ENCODE data around the gene ABCB9. TPM values are rescaled to one million over a fixed set of nuclear protein-coding genes. Genes with fewer than 3 reads are reported as not detected.

Gene ABCB9
- total and polyA plus RNA-seq, 8 donors = 1.3 to 6.7 (median 3.1) TPM

- intact Hi-C loops (cut with DNase I) = loop anchor here in 1 of 3 donors (10.0 kb wide), 1 partner anchor 246 kb away; the partner anchor contains the start of genes MPHOSPH9 and MTRFR
- 87 to 88% methylated on average over 20 to 21 of the region's 21 CpGs for WGBS, 2 donors
These were observed 22.4 kb upstream of the ABCB9 start for GRCh38 chr12:122988612-122989212.

GRCh38 chr12:122988036-122988435, 21.8 kb upstream of the ABCB9 start:
- Histone ChIP-seq H3K4me1 (peaks cover 0 to 15% (median 0%) of the 10 kb centered on the region in 3 donors), H3K27ac (no peak overlapping the region), H3K36me3 (no peaks in the 10 kb centered on the region), H3K4me3 (no peak overlapping the region), H3K9me3 (no peaks in the 10 kb centered on the region), H3K27me3 (no peaks in the 10 kb centered on the region)
- 83 to 89% methylated on average over 13 of the region's 13 CpGs for WGBS, 2 donors
- no peak for TF ChIP-seq CTCF (IDR thresholded peaks at IDR 0.05)
- FAIRE-seq = no peak
- intact Hi-C loops (cut with DNase I) = loop anchor here in 1 of 3 donors (10.0 kb wide), 1 partner anchor 247 kb away; the partner anchor contains the start of genes MPHOSPH9 and MTRFR
- no peak for ATAC-seq
- peak in 1 of 6 donors; percentile 34 for DNase-seq

More at GRCh38 chr12:122988612-122989212, 22.4 kb upstream of the ABCB9 start:
- no peaks in the 10 kb centered on the region for H3K9me3 ChIP-seq
- FAIRE-seq (no peak), ATAC-seq (no peak), DNase-seq (peak in 1 of 6 donors; percentile 56)
- H3K4me1 ChIP-seq = peaks cover 0 to 13% (median 0%) of the 10 kb centered on the region in 3 donors
- H3K27me3 ChIP-seq = no peaks in the 10 kb centered on the region
- H3K27ac ChIP-seq = no peak overlapping the region
- TF ChIP-seq CTCF (IDR thresholded peaks at IDR 0.05) = no peak
- H3K4me3 ChIP-seq = no peak overlapping the region
- no peaks in the 10 kb centered on the region for H3K36me3 ChIP-seq

- intact Hi-C loops (cut with DNase I) = loop anchor here in 1 of 3 donors (10.0 kb wide), 1 partner anchor 247 kb away; the partner anchor contains the start of genes MPHOSPH9 and MTRFR
- 94% methylated on average over 39 of the region's 39 CpGs for WGBS, 2 donors
- no peaks in the 10 kb centered on the region for H3K36me3 ChIP-seq
- no peak overlapping the region for H3K4me3 ChIP-seq
- no peak for ATAC-seq
- H3K4me1 ChIP-seq = peaks cover 0 to 22% (median under 1%) of the 10 kb centered on the region in 3 donors
- no peaks in the 10 kb centered on the region for H3K9me3 ChIP-seq
- DNase-seq = peak in 2 of 6 donors; percentile 55 to 76
- FAIRE-seq = no peak
- no peak for TF ChIP-seq CTCF (IDR thresholded peaks at IDR 0.05)
- no peak overlapping the region for H3K27ac ChIP-seq
- no peaks in the 10 kb centered on the region for H3K27me3 ChIP-seq
These were observed 21.1 kb upstream of the ABCB9 start for GRCh38 chr12:122987086-122987951.

- H3K4me1 ChIP-seq = peaks cover 8 to 30% (median 9%) of the 10 kb centered on the region in 3 donors
- FAIRE-seq (no peak), ATAC-seq (no peak), DNase-seq (peak in 2 of 6 donors; percentile 59 to 75)
- H3K9me3 ChIP-seq = no peaks in the 10 kb centered on the region
- no peaks in the 10 kb centered on the region for H3K36me3 ChIP-seq
- 96 to 99% methylated on average over 40 of the region's 40 CpGs for WGBS, 2 donors
- no peaks in the 10 kb centered on the region for H3K27me3 ChIP-seq
- no peak overlapping the region for H3K4me3 ChIP-seq
- no peak overlapping the region for H3K27ac ChIP-seq
- no peak for TF ChIP-seq CTCF (IDR thresholded peaks at IDR 0.05)
- intact Hi-C loops (cut with DNase I) = loop anchor here in 1 of 3 donors (10.0 kb wide), 1 partner anchor 248 kb away; the partner anchor contains the start of genes MPHOSPH9 and MTRFR
These were observed 20.1 kb upstream of the ABCB9 start for GRCh38 chr12:122986258-122986871.

Data from pancreas (tissue), 10 donors.